BLaER1 treated with 17β-estradiol and CSF1 and Interleukin-3, amounts not matched to agents 10 nM and 100 nM (cell line): ENCODE results near the gene PCDHB13.
"Not testable (repeated sequence)": the region's sequence is repeated elsewhere in the genome, so short reads cannot be mapped to it uniquely, and the experiment has no call there.

Experiments used
- H3K27ac ChIP-seq, 11 experiments: shearing (Covaris generic); formaldehyde crosslinking; 2 replicates each; pipeline ENCODE4 v1.8.1; 2022
- H3K27me3 ChIP-seq, 11 experiments: shearing (Covaris generic); formaldehyde crosslinking; 2 replicates each; pipeline ENCODE4 v1.8.1; 2022
- H3K36me3 ChIP-seq, 11 experiments: shearing (Covaris generic); formaldehyde crosslinking; 2 replicates each; pipeline ENCODE4 v1.8.1; 2022
- H3K4me1 ChIP-seq, 10 experiments: shearing (Covaris generic); formaldehyde crosslinking; 2 replicates each; pipeline ENCODE4 v1.8.1; 2022
- H3K4me2 ChIP-seq, 11 experiments: shearing (Covaris generic); formaldehyde crosslinking; 2 replicates each; pipeline ENCODE4 v1.8.1; 2022
- H3K4me3 ChIP-seq, 10 experiments: shearing (Covaris generic); formaldehyde crosslinking; 2 replicates each; pipeline ENCODE4 v1.8.1; 2022
- H3K9ac ChIP-seq, 11 experiments: shearing (Covaris generic); formaldehyde crosslinking; 2 replicates each; pipeline ENCODE4 v1.8.1; 2022
- H3K9me3 ChIP-seq, 11 experiments: shearing (Covaris generic); formaldehyde crosslinking; replicated peaks in 1 of 11; 2 replicates each; pipeline ENCODE4 v1.8.1; 2022
- H4K20me1 ChIP-seq, 11 experiments: shearing (Covaris generic); formaldehyde crosslinking; 2 replicates each; pipeline ENCODE4 v1.8.1; 2022
- Cebpa-rat ChIP-seq, 11 experiments: shearing (Covaris generic); IDR thresholded peaks; 2 replicates each; pipeline ENCODE4 v1.8.1; 2022

Gene PCDHB13

GRCh38 chr5:141213656-141214339, at the start of gene PCDHB13:
Gene PCDHB13, plus strand, starts transcription at chr5:141213919. Its CDS starts 205 bp downstream, at chr5:141214124.
- peaks cover 58 to 82% (median 59%) of the 10 kb centered on the region in 11 experiments for H3K9me3 ChIP-seq
- not testable (repeated sequence) for H3K4me3 ChIP-seq, H3K36me3 ChIP-seq, H3K27me3 ChIP-seq, H3K4me1 ChIP-seq, H3K4me2 ChIP-seq, H3K9ac ChIP-seq, H4K20me1 ChIP-seq, H3K27ac ChIP-seq

- Histone ChIP-seq H3K4me3 (no peak within 1 kb of the TSS), H3K36me3 (no peaks in the 10 kb centered on the region), H3K9ac (no peak within 1 kb of the TSS), H4K20me1 (no peaks in the 10 kb centered on the region), H3K4me2 (no peak within 1 kb of the TSS), H3K4me1 (no peaks in the 10 kb centered on the region), H3K27me3 (no peaks in the 10 kb centered on the region), H3K27ac (no peak within 1 kb of the TSS), H3K9me3 (peaks cover 28 to 53% (median 35%) of the 10 kb centered on the region in 11 experiments)
- no peak for TF ChIP-seq Cebpa-rat (IDR thresholded peaks at IDR 0.05)
Measured at GRCh38 chr5:141172381-141173204, 41.1 kb upstream of the PCDHB13 start, which contains the start of gene PCDHB7. Gene PCDHB7, plus strand, starts transcription at chr5:141172644. Its CDS starts 192 bp downstream, at chr5:141172836.

GRCh38 chr5:141174291-141175104, 39.2 kb upstream of the PCDHB13 start:
- not testable (repeated sequence) for H3K4me3 ChIP-seq, H3K27ac ChIP-seq, H3K9ac ChIP-seq, H3K4me2 ChIP-seq, H4K20me1 ChIP-seq, H3K27me3 ChIP-seq, H3K36me3 ChIP-seq, H3K4me1 ChIP-seq
- H3K9me3 ChIP-seq = peaks cover 33 to 60% (median 42%) of the 10 kb centered on the region in 11 experiments

- H3K9me3 ChIP-seq = peaks cover 41 to 73% (median 52%) of the 10 kb centered on the region in 11 experiments
- H3K4me2 ChIP-seq = no peak overlapping the region
- H3K4me1 ChIP-seq = no peaks in the 10 kb centered on the region
- H3K4me3 ChIP-seq = no peak overlapping the region
- no peaks in the 10 kb centered on the region for H4K20me1 ChIP-seq
- H3K27me3 ChIP-seq = no peaks in the 10 kb centered on the region
- no peak overlapping the region for H3K27ac ChIP-seq
- no peak overlapping the region for H3K9ac ChIP-seq
- no peaks in the 10 kb centered on the region for H3K36me3 ChIP-seq
- TF ChIP-seq Cebpa-rat (IDR thresholded peaks at IDR 0.05) = no peak
Measured at GRCh38 chr5:141175933-141176332, 37.8 kb upstream of the PCDHB13 start.

- H3K9ac ChIP-seq, H3K27me3 ChIP-seq, H4K20me1 ChIP-seq, H3K4me3 ChIP-seq, H3K36me3 ChIP-seq, H3K4me2 ChIP-seq, H3K4me1 ChIP-seq, H3K27ac ChIP-seq: not testable (repeated sequence)
- H3K9me3 ChIP-seq = peaks cover 46 to 75% (median 53%) of the 10 kb centered on the region in 11 experiments
Measured at GRCh38 chr5:141177577-141178191, 36.0 kb upstream of the PCDHB13 start, which contains the start of gene PCDHB8. Gene PCDHB8, plus strand, starts transcription at chr5:141177790. Its CDS starts 245 bp downstream, at chr5:141178035.

- not testable (repeated sequence) for H3K27me3 ChIP-seq, H3K36me3 ChIP-seq, H3K4me1 ChIP-seq, H3K9ac ChIP-seq, H3K27ac ChIP-seq, H3K4me3 ChIP-seq, H4K20me1 ChIP-seq, H3K4me2 ChIP-seq
- H3K9me3 ChIP-seq = peaks cover 42 to 71% (median 50%) of the 10 kb centered on the region in 11 experiments
Measured at GRCh38 chr5:141179371-141179770, 34.3 kb upstream of the PCDHB13 start.

GRCh38 chr5:141179876-141180275, 33.8 kb upstream of the PCDHB13 start:
- peaks cover 41 to 71% (median 50%) of the 10 kb centered on the region in 11 experiments for H3K9me3 ChIP-seq
- not testable (repeated sequence) for H3K4me1 ChIP-seq, H4K20me1 ChIP-seq, H3K4me2 ChIP-seq, H3K27ac ChIP-seq, H3K4me3 ChIP-seq, H3K36me3 ChIP-seq, H3K9ac ChIP-seq, H3K27me3 ChIP-seq

- no peaks in the 10 kb centered on the region for H3K27me3 ChIP-seq
- no peak for TF ChIP-seq Cebpa-rat (IDR thresholded peaks at IDR 0.05)
- peaks cover 39 to 68% (median 48%) of the 10 kb centered on the region in 11 experiments for H3K9me3 ChIP-seq
- H3K36me3 ChIP-seq = no peaks in the 10 kb centered on the region
- no peaks in the 10 kb centered on the region for H3K4me1 ChIP-seq
- no peak overlapping the region for H3K4me2 ChIP-seq
- no peaks in the 10 kb centered on the region for H4K20me1 ChIP-seq
- no peak overlapping the region for H3K9ac ChIP-seq
- no peak overlapping the region for H3K4me3 ChIP-seq
- no peak overlapping the region for H3K27ac ChIP-seq
Measured at GRCh38 chr5:141180313-141180712, 33.4 kb upstream of the PCDHB13 start.

GRCh38 chr5:141182248-141182647, 31.5 kb upstream of the PCDHB13 start, which contains the start of gene PCDHB16:
Gene PCDHB16, plus strand, starts transcription at chr5:141182387. Its CDS starts 173 bp downstream, at chr5:141182560.
- H3K36me3 ChIP-seq = no peaks in the 10 kb centered on the region
- no peaks in the 10 kb centered on the region for H3K27me3 ChIP-seq
- H3K9me3 ChIP-seq = peaks cover 41 to 64% (median 52%) of the 10 kb centered on the region in 11 experiments
- H3K4me3 ChIP-seq = no peak within 1 kb of the TSS
- TF ChIP-seq Cebpa-rat (IDR thresholded peaks at IDR 0.05) = no peak
- no peaks in the 10 kb centered on the region for H3K4me1 ChIP-seq
- H4K20me1 ChIP-seq = no peaks in the 10 kb centered on the region
- H3K9ac ChIP-seq = no peak within 1 kb of the TSS
- no peak within 1 kb of the TSS for H3K4me2 ChIP-seq
- H3K27ac ChIP-seq = no peak within 1 kb of the TSS

- H3K9ac ChIP-seq, H3K4me1 ChIP-seq, H3K4me3 ChIP-seq, H4K20me1 ChIP-seq, H3K36me3 ChIP-seq, H3K27me3 ChIP-seq, H3K27ac ChIP-seq, H3K4me2 ChIP-seq: not testable (repeated sequence)
- peaks cover 48 to 70% (median 63%) of the 10 kb centered on the region in 11 experiments for H3K9me3 ChIP-seq
Measured at GRCh38 chr5:141184117-141184855, 29.4 kb upstream of the PCDHB13 start.
